Choroid plexus epithelial cell (primary cell): ENCODE measurements around the gene SIDT1.

ENCODE experiments used
- DNase-seq: peaks from one replicate; pipeline ENCODE4 v3.0.0-alpha.2; 2010; ENCODE audit warnings: low read depth
- H3K4me3 ChIP-seq: 2 replicates; pipeline ENCODE4 v1.5.1; 2011; ENCODE audit warnings: low read depth, mild to moderate bottlenecking, control low read depth, low read length, moderate library complexity
- TF ChIP-seq, protein P1 (sequence below): conservative IDR thresholded peaks from 2 replicates; pipeline ENCODE4 v1.5.1; 2011; ENCODE audit warnings: low read depth, mild to moderate bottlenecking, control low read depth, inconsistent platforms, low read length, moderate library complexity

The SIDT1 gene

DNA sequence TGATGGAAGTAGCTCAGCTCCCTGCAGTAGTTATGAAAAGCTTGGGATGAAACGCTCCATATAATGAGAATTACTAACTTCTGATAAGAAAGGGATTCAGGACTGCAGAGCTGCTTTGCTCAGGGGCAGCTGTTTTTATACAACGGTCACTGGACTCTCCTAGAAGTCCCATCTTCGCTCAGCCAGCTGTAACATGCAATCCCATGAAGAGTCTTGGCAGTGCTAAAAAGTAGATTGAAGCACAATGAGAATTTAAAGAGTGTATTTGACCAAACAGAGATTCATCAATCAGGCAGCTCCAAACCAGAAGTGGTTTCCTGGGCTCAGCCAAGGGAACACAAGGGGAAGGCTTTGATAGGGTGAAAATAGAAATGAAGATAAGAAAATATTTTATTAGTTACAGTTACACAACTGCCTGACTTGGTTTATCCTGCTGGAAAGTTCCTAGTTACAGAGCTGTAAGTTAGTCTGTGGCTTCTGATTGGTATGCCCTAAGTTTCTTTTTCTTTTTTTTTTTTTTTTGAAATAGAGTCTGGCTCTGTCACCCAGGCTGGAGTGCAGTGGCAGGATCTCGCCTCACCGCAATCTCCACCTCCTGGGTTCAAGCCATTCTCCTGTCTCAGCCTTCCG is 24.1 kb downstream of the SIDT1 start:
- TF ChIP-seq, protein P1, sequence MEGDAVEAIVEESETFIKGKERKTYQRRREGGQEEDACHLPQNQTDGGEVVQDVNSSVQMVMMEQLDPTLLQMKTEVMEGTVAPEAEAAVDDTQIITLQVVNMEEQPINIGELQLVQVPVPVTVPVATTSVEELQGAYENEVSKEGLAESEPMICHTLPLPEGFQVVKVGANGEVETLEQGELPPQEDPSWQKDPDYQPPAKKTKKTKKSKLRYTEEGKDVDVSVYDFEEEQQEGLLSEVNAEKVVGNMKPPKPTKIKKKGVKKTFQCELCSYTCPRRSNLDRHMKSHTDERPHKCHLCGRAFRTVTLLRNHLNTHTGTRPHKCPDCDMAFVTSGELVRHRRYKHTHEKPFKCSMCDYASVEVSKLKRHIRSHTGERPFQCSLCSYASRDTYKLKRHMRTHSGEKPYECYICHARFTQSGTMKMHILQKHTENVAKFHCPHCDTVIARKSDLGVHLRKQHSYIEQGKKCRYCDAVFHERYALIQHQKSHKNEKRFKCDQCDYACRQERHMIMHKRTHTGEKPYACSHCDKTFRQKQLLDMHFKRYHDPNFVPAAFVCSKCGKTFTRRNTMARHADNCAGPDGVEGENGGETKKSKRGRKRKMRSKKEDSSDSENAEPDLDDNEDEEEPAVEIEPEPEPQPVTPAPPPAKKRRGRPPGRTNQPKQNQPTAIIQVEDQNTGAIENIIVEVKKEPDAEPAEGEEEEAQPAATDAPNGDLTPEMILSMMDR: no peak
- no peak for DNase-seq

DNA sequence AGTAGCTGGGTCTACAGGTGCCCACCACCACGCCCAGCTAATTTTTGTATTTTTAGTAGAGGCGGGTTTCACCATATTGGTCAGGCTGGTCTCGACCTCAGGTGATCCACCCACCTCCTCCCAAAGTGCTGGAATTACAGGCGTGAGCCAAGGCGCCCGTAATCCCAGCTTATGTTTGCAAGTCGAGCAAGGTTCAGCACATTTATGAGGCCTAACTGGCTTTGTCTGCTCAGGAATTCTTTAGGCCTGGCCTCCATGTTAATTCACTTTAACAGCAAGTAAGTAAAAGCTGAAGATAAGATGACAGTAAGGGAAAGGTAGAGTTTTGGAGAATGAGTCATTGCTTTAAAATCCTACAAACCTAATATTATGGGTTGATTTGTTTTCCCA is 24.6 kb downstream of the SIDT1 start:
- TF ChIP-seq, protein P1: no peak
- no peak overlapping the region for H3K4me3 ChIP-seq
- DNase-seq: no peak

More for the DNA sequence above, 24.1 kb downstream of the SIDT1 start:
- H3K4me3 ChIP-seq: no peak overlapping the region

DNA sequence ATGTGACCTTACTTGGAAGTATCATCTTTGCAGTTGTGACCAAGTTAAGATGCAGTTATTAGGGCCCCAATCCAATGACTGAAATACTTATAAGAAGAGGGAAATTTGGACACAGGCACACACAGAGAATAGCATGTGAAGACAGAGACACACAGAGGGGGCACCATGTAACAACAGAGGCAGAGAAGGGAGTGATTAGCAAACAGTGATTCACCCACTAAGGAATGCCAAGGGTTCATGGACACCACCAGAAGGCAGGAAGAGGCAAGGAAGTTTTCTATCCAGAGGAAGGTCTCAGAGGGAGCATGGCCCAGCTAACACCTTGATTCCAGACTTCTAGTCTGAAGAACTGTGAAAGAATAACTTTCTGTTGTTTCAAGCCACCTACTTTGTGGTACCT is 25.0 kb downstream of the SIDT1 start:
- TF ChIP-seq, protein P1: peak; percentile 40
- H3K4me3 ChIP-seq: no peak overlapping the region
- DNase-seq: peak; percentile 69

DNA sequence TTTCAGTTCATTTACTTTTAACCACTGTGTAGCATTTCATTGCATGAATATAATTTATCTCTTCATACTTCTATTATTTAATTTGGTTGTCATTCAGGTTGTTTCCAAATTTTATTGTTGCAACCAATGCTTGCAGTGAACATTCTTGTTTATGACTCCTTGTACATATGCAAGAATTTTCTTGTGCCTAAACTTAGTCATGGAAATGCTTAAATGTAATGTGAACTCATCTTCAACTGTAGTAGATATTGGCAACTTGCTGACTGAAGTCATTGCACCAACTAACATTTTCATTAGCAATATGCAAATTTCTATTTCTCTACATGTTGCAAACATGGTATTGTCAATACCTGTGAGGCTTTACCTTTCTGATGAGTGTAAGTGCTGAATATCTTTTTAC is 26.7 kb downstream of the SIDT1 start:
- TF ChIP-seq, protein P1: no peak
- DNase-seq: no peak
- no peak overlapping the region for H3K4me3 ChIP-seq

DNA sequence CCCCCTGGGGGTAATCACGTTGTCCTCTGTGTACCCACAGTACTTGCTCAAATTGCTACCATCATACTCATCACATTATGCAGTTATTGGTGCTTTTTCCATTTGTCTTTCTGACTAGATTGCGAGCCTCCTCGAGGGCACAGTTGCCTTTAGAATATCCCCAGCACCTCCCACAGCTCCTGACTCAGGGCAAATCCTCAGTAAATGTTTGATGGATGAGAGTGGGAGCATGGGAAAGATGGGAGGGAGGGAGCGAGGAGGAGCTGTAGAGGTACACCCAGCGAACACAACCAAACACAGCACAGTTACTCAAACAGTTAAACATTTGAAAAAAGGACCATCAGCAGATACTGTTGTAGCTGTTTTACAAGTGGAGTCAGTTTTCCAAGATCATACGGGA is 27.9 kb downstream of the SIDT1 start:
- no peak for DNase-seq
- H3K4me3 ChIP-seq: no peak overlapping the region
- TF ChIP-seq, protein P1: no peak

DNA sequence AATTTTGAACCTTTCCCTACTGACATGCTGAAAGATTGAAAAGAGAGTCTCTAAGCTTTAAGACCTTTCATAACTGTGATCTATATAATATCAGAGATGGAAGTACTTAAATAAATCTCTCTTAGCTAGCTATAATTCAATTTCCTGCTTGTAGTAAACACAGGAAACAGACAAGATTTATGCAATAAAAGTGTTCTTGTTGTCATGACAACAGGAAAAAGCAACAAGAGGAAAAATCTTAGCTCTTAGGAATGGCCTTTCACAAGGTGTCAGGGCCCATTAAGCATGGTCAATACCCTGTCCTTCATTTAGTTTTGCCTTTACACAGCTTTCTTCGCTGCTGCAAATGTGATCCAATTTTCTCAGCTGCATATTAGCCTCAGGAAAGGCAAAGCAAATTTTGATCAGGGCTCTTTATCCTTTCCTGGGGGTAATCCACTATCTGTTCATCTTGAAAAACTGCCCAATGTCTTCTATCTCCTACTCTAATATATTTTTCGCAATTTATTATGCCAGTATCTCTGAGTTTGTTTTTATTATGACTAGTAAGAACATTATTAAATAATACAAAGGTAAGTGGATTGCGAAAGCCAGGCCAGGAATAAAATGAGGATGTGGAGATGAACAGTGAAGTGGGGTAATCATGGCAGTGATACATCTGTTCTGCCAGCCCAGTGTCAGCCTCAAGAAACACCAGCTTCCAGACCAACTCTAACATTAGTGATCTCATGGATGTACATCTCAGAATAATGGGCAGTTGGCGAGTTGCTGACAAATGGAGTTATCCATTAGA is 28.7 kb downstream of the SIDT1 start:
- TF ChIP-seq, protein P1: no peak
- H3K4me3 ChIP-seq: no peak overlapping the region
- peak; percentile 56 for DNase-seq
